ENCODE data around the gene TPST2. TPM values are rescaled to one million over a fixed set of nuclear protein-coding genes. Genes with fewer than 3 reads are reported as not detected.

The TPST2 gene
- total RNA-seq, 1 experiment from 2014 or later, result 50.1 TPM

DNA sequence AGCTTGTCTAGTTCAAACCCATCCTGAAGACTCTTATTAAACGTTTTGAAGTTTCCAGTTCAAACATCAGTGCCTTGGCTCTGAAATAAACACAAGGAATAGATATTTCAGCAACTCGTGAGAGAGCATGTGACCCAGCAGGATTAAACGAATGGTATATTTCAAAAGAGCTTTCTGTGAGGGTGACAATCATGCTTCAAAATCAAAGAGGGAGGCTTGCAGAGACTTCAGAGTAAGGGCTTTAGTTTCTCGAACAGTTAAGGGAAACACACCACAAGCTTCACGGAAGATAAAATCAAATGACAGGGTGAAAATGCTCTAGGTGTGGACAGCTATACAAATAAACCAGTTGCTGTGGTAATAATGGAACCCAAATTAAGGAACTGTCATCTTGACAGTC, 107.8 kb downstream of the TPST2 start:
- Mint-ChIP-seq H3K27me3 (ENCODE audit: low read depth) (no peaks in the 10 kb centered on the region), H3K27ac (peak overlapping the region in 1 of 3 experiments; percentile 100; a peak in 1 of 7 replicates), H3K4me1 (peaks cover 43 to 44% of the 10 kb centered on the region in 2 experiments), H3K4me3 (peak overlapping the region; percentile 96 to 98), H3K36me3 (ENCODE audit: insufficient read depth in 1 of 3, low read depth in 3 of 3) (peaks cover 6 to 31% (median 25%) of the 10 kb centered on the region in 3 experiments; a peak in 6 of 7 replicates), H3K9me3 (no peaks in the 10 kb centered on the region; a peak in 1 of 5 replicates)
- H4K8ac ChIP-seq (replicated peaks; ENCODE audit: insufficient read length, low read depth, low read length), result no peak overlapping the region
- no peak overlapping the region for H2BK120ac ChIP-seq (ENCODE audit: low read depth, low read length, poor library complexity, severe bottlenecking)
- H2BK20ac ChIP-seq (ENCODE audit: low read depth, low read length, poor library complexity, severe bottlenecking), result no peak overlapping the region
- no peak overlapping the region for H3K23ac ChIP-seq (ENCODE audit: insufficient read length, low read depth, low read length)
- peaks cover 5% of the 10 kb centered on the region; the same call in 1 of the 2 replicates for H3K79me2 ChIP-seq (ENCODE audit: insufficient read depth, low read length)
- no peak overlapping the region for H2AFZ ChIP-seq (ENCODE audit: low read length)
- H3K79me1 ChIP-seq (ENCODE audit: insufficient read depth, low read depth, low read length, poor library complexity, severe bottlenecking), result peaks cover 10% of the 10 kb centered on the region
- no peaks in the 10 kb centered on the region for H3K23me2 ChIP-seq (ENCODE audit: insufficient read length, low read depth, low read length, poor library complexity, severe bottlenecking)
- no peak overlapping the region for H3K4me2 ChIP-seq (ENCODE audit: insufficient read depth, insufficient read length, low read length)
- DNase-seq, result no peak
- H2BK12ac ChIP-seq (ENCODE audit: insufficient read length, low read depth, low read length), result no peak overlapping the region
- H3K4me1 ChIP-seq (ENCODE audit: insufficient read depth, low read length), result no peaks in the 10 kb centered on the region; the same call in 1 of the 2 replicates
- no CpG with 5 or more reads among the region's 5 CpGs for WGBS (ENCODE audit: extremely low coverage, insufficient read length, low lambda C conversion rate)
- no peak overlapping the region for H3K27ac ChIP-seq (ENCODE audit: insufficient read length, low read depth, low read length)
- no peak overlapping the region for H2BK5ac ChIP-seq (ENCODE audit: insufficient read length, low read length)
- no peak overlapping the region for H3K9ac ChIP-seq (ENCODE audit: extremely low read depth, insufficient read length, low read length)
- no peak overlapping the region for H4K91ac ChIP-seq (ENCODE audit: insufficient read length, low read depth, low read length)
- no peak overlapping the region for H3T11ph ChIP-seq (ENCODE audit: low read length)
- no peak overlapping the region for H4K5ac ChIP-seq (ENCODE audit: insufficient read length, low read depth, low read length)
- H3K27me3 ChIP-seq (ENCODE audit: insufficient read depth, low read length), result no peaks in the 10 kb centered on the region
- no peak overlapping the region for H3K14ac ChIP-seq (ENCODE audit: insufficient read depth, low read length)
- no peak for TF ChIP-seq CTCF (conservative IDR thresholded peaks at IDR 0.05)
- H3K4ac ChIP-seq (ENCODE audit: low read depth, low read length), result no peak overlapping the region
- no peak overlapping the region for H2BK15ac ChIP-seq (ENCODE audit: low read depth, low read length)
- no peaks in the 10 kb centered on the region for H4K20me1 ChIP-seq (ENCODE audit: control insufficient read depth, insufficient read depth, insufficient read length)
- H3K18ac ChIP-seq (ENCODE audit: insufficient read length, low read depth, low read length), result no peak overlapping the region
- no peak overlapping the region for H3K56ac ChIP-seq (ENCODE audit: insufficient read length, low read depth, low read length)
- no peak overlapping the region for H2AK5ac ChIP-seq (ENCODE audit: insufficient read length, low read length)
- H3K9me3 ChIP-seq (ENCODE audit: control insufficient read depth, low read depth, low read length), result no peaks in the 10 kb centered on the region

Data from H9 (cell line).